Activated T-cell treated with anti-CD3 and anti-CD28 coated beads for 4 hours (primary cell): ENCODE data around the gene CYP46A1.

Experiments
- DNase-seq: peaks from one replicate; pipeline ENCODE4 v3.0.0-alpha.2; 2020

The CYP46A1 gene

GRCh38 chr14:99689266-99690236 lies 5.5 kb downstream of the CYP46A1 start:
- DNase-seq = no peak

DNA sequence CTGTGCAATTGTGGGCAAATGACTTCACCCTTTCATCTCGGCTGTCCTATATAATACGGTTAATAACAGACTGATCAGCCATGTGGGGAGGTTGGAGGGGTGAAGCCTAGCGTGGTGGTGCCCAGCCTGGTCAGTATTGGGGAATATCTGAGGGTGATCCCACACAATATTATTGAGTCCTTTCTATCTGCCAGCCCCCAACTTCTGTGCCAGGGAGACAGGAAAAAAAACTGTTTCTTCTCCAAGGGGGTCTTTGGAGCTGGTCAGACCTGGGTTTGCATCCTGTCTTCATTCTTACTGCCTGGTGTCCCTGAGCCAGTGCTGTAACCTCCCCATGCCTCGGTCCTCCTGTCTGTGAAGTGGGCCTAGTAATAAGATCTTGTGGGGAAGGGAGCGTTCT lies 6.5 kb downstream of the CYP46A1 start:
- DNase-seq = no peak

DNA sequence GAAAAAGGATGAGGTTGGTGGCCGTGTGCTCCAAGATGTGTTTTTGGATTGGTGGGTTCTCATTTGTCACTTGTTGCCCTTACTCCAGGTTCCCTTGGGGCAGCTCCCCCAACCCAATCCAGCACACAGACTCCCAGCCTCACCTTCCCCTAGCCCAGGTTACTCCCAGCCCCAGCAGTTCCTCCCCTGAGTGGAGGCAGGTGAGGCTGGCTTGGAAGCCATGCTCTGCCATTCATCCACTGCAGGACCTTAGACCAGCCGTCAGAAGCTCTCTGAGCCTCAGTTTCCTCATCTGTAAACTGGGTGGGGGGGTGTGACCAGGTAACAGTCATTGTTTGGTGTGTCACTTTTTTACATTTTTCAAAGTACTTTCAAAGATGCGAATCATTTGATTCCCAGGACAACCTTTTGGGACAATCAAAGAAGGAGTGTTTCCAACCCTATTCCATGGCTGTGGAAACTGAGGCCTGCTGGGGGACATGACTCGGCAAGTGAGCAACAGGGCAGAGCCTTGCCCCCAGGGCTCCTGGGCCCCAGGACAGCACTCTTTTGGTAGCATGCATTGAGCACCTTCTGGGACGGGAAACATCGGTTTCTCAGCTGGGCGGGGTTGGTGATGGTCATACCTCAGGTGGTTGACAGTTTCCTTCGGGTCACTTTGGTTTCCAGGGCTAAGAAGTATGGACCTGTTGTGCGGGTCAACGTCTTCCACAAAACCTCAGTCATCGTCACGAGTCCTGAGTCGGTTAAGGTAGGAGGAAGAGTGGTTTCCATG lies 7.2 kb downstream of the CYP46A1 start:
- DNase-seq = no peak

GRCh38 chr14:99693918-99694317 lies 9.8 kb downstream of the CYP46A1 start:
- no peak for DNase-seq

DNA sequence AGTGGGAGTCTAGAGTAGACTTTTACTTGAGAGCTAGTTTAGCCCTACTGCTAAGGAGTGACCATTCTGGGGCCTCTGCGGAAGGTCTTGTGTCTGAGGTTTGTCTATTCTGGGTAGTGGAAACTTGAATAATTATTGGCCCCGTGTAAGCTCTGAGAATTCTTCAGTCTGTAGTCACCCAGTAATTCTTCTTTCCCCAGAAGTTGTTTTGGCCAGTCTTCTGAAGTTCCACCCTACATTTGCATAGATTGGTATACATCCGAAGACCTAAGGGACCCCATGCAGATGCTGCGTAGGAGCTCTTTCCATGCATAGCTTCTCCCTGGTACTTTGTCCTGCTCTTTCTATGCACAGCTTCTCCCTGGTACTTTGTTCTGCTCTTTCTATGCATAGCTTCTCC lies 12.8 kb downstream of the CYP46A1 start:
- no peak for DNase-seq

GRCh38 chr14:99698236-99698635 lies 14.1 kb downstream of the CYP46A1 start:
- DNase-seq = no peak

GRCh38 chr14:99698642-99699041 lies 14.5 kb downstream of the CYP46A1 start:
- no peak for DNase-seq

DNA sequence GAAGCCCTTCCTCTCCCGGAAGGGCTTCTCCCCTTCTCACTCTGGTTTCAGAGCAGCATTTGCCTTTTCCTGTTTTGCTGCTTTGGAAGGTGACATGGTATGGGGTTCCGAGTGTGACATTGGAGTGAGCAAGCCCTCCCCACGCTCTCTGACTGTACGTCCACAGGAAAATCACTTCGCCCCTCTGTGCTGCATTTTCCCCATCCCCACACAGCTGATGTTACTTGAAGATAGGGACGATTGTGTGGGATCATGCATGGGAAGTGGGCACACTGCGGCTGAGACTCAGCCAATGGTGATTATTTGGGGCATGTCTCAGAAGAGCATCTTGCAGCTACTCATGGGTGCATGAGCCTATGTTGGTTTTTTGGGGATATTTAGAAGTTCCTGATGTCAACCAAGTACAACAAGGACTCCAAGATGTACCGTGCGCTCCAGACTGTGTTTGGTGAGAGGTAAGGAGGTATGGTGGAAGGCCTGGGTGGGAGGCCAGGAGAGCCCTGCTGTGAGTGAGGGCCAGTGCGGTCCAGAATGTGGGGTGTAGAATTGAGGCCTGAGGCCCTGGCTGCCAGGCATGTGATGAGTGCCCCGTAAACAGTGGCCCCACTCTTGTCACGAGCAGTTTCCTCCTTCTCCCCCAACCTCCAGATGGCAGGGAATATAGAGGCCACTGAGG lies 15.1 kb downstream of the CYP46A1 start:
- no peak for DNase-seq

DNA sequence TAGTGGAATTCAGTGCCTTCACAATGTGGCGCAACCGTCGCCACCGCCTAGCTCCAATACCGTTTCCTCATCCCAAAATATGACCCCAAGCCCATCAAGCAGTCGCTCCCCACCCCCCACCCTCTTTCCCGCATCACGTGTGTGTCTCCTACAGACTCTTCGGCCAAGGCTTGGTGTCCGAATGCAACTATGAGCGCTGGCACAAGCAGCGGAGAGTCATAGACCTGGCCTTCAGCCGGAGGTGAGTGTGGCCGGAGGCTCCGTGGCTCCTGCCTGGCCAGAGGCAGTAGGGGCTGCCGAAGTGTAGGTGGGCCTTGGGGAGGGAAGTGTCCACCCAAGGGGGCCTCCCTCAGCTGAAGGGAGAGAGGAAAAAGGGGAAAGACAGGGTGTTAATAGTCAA lies 15.8 kb downstream of the CYP46A1 start:
- no peak for DNase-seq

DNA sequence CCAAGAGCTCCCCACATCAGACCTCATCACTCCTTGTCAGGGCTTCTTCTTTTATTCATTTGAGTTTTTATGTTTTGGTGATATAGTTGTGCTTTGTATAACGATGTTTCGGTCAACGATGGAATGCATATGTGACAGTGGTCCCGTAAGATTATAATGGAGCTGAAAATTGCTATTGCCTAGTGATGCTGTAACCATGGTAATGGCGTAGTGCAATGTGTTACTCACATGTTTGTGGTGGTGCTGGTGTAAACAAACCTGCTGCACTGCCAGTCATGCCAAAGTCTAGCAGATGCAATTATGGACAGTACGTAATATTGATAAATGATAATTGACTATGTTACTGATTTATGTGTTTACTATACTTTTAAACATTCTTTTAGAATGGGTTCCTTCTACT lies 16.3 kb downstream of the CYP46A1 start:
- no peak for DNase-seq

DNA sequence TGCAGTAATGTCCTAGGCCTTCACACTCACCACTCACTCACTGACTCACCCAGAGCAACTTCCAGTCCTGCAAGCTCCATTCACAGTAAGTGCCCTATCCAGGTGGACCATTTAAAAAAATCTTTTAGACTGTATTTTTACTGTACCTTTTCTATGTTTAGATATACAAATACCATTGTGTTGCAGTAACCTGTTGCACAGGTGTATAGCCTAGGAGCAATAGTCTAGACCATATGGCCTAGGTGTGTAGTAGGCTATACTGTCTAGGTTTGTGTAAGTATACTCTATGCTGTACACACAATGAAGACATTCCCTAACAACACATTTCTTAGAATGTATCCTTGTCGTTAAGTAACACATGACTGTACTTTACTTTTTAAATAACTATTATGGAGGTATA lies 17.2 kb downstream of the CYP46A1 start:
- no peak for DNase-seq

DNA sequence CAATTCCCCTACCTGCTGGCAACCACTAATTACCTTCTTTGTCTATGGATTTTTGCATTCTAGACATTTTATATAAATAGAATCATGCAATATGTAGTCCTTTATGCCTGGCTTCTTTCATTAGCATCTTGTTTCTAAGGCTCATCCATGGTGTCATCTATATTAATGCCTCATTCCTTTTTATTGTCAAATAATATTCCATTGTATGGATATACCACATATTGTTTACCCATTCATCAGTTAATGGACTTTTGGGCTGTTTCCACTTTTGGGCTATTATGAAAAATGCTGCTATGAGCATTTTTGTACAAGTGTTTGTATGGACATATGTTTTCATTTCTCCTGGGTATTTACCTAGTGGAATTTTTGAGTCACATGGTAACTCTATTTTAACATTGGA lies 18.0 kb downstream of the CYP46A1 start:
- no peak for DNase-seq

DNA sequence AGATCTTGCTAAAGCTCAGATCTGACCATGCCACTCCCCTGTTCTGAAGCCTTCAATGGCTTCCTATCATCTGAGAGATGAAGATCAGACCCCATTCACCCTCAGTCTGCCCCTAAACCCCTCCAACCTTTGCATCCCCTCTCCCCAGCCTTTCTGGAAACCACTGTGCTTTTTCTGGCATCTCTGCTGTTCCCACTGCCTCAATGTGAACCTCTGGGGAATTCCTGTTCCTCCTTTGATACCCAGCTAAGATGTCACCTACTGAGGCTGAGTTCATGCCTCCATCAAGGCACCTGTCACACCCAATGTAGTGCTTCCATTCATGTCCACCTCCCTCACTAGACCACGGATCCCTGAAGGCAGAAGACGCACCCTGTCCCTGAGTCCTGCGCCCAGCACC lies 19.3 kb downstream of the CYP46A1 start:
- no peak for DNase-seq

DNA sequence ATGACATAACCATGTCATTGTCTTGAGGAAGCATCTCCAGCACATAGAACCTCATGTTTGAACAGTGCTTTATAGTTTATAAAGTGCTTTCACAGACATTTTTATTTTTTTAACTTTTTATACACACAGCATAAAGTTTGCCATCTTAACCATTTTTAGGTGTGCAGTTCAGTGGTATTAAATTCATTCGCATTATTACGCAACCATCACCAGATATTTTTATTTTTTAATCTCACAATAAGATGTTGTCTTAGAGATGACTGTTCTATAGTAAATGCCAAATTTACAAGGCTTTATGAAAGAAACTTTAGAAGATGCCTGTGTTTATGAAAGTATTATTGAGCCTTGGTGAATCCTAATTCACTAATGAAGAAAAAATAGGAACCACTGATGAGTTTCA lies 19.9 kb downstream of the CYP46A1 start:
- DNase-seq = no peak

GRCh38 chr14:99706107-99706900 lies 22.2 kb downstream of the CYP46A1 start:
- DNase-seq = no peak

DNA sequence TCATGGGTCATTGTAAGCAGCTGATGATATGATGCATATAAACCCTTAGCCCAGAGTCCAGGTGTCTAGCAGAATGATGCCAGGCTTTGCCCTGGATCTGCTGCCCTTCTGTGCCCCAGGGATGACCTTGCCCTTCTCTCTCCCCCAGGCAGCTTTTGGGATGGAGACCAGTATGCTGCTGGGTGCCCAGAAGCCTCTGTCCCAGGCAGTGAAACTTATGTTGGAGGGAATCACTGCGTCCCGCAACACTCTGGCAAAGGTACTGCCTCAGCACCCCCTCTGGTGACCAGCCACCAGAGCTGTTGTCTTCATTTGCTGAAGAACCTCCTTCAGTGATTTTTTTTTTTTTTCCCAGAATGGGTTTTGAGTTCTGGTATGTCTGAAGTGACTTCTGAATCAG lies 23.3 kb downstream of the CYP46A1 start:
- no peak for DNase-seq

DNA sequence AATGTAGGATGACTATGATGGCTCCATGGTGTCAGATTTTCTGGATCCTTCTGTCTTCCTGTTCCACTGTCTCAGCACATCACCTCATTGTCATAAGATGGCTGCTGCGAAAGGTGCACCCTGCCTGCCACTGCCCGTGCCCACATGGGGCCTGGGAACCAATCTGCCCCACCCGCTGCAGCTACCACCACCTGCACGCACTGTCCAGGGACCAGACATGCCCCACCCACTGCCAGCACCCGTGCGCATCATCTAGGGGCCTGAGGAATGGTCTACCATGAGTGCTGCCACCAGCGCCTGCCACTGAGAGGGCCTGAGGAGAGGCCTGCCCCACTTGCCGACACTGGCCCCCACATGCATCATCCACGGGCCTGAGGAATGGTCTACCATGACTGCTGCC lies 23.8 kb downstream of the CYP46A1 start:
- DNase-seq = no peak

DNA sequence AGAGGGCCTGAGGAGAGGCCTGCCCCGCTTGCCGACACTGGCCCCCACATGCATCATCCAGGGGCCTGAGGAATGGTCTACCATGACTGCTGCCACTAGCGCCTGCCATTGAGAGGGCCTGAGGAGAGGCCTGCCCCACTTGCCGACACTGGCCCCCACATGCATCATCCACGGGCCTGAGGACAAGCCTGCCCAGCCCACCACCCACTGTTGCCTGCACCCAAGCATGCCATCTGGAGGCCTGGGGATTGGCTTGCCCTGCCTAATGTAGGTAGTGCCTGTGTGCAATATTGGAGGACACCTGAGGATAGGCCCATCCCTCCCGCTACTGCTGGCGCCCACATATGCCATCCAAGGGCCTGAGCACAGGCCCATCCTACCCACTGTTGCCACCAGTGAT lies 24.4 kb downstream of the CYP46A1 start:
- DNase-seq = no peak

DNA sequence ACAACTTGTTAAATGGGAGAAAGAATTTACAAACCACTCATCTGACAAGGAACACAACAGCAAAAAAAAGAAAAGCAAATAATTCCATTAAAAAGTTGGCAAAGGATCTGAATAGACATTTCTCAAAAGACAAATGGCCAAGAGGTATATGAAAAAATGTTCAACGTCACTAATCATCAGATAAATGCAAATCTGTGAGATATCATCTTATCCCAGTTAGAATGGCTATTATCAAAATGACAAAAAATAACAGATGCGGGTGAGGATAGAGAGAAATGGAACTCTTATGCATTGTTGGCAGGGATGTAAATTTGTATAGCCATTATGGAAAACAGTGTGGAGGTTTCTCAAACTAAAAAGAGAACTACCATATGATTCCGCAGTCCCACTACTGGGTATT lies 29.9 kb downstream of the CYP46A1 start:
- DNase-seq = no peak

- no peak for DNase-seq
These were observed 31.3 kb downstream of the CYP46A1 start for GRCh38 chr14:99715266-99716000.

- no peak for DNase-seq
These were observed 32.2 kb downstream of the CYP46A1 start for GRCh38 chr14:99716091-99716849.
